ENCODE results near the gene MCM9.

Gene MCM9

GRCh38 chr6:118905084-118905483 is 29.9 kb downstream of the MCM9 start:
- no peak for TF ChIP-seq CTCF (IDR thresholded peaks at IDR 0.05)

GRCh38 chr6:118903691-118904090 is 31.3 kb downstream of the MCM9 start:
- no peak for TF ChIP-seq CTCF (IDR thresholded peaks at IDR 0.05)
- Histone ChIP-seq H3K27ac (no peak overlapping the region), H3K4me3 (no peak overlapping the region)
- no peak for DNase-seq (ENCODE audit: low spot score)

More at GRCh38 chr6:118905084-118905483, 29.9 kb downstream of the MCM9 start:
- no peak overlapping the region for H3K4me3 ChIP-seq
- DNase-seq (ENCODE audit: low spot score), result no peak
- no peak overlapping the region for H3K27ac ChIP-seq

- Histone ChIP-seq H3K4me3 (no peak overlapping the region), H3K27ac (no peak overlapping the region)
- TF ChIP-seq CTCF (IDR thresholded peaks at IDR 0.05), result no peak
- DNase-seq (ENCODE audit: low spot score), result no peak
Measured at GRCh38 chr6:118903138-118903537, 31.8 kb downstream of the MCM9 start.

- DNase-seq (ENCODE audit: low spot score), result no peak
- no peak overlapping the region for H3K27ac ChIP-seq
- no peak for TF ChIP-seq CTCF (IDR thresholded peaks at IDR 0.05)
- H3K4me3 ChIP-seq, result no peak overlapping the region
Measured at GRCh38 chr6:118902726-118903125, 32.2 kb downstream of the MCM9 start.

- H3K4me3 ChIP-seq, result no peak overlapping the region
Measured at GRCh38 chr6:118899948-118900347, 35.0 kb downstream of the MCM9 start.

GRCh38 chr6:118897386-118897785 is 37.6 kb downstream of the MCM9 start:
- Histone ChIP-seq H3K4me3 (no peak overlapping the region), H3K27ac (no peak overlapping the region)
- no peak for TF ChIP-seq CTCF (IDR thresholded peaks at IDR 0.05)
- no peak for DNase-seq (ENCODE audit: low spot score)

More at GRCh38 chr6:118899948-118900347, 35.0 kb downstream of the MCM9 start:
- no peak overlapping the region for H3K27ac ChIP-seq
- TF ChIP-seq CTCF (IDR thresholded peaks at IDR 0.05), result no peak
- no peak for DNase-seq (ENCODE audit: low spot score)

- Histone ChIP-seq H3K4me3 (no peak overlapping the region), H3K27ac (no peak overlapping the region)
- no peak for DNase-seq (ENCODE audit: low spot score)
- TF ChIP-seq CTCF (IDR thresholded peaks at IDR 0.05), result no peak
Measured at GRCh38 chr6:118896339-118897136, 38.4 kb downstream of the MCM9 start.
